Vagina (tissue), 2 donors: ENCODE results near the gene ABTB2.

ENCODE experiments used
- POLR2AphosphoS5 ChIP-seq, 2 donors: sonication (generic); formaldehyde crosslinking; IDR thresholded peaks; one replicate each; pipeline ENCODE4 v1.9.0; 2017; ENCODE audit warnings: antibody characterized with exemption in 2 of 2, mild to moderate bottlenecking in 2 of 2, low read depth in 1 of 2; ENCODE audit not compliant: insufficient read depth in 1 of 2
- TF ChIP-seq, protein P1 (sequence below), 3 experiments: fragments of 450-650 bp in 2 of 3; fragments of 200-600 bp in 1 of 3; sonication (generic) in 1 of 3; IDR thresholded peaks; one replicate each; pipeline ENCODE4 v1.5.1; 2017 to 2019; ENCODE audit warnings: antibody characterized with exemption in 3 of 3, mild to moderate bottlenecking in 2 of 3, moderate library complexity in 2 of 3

DNA sequence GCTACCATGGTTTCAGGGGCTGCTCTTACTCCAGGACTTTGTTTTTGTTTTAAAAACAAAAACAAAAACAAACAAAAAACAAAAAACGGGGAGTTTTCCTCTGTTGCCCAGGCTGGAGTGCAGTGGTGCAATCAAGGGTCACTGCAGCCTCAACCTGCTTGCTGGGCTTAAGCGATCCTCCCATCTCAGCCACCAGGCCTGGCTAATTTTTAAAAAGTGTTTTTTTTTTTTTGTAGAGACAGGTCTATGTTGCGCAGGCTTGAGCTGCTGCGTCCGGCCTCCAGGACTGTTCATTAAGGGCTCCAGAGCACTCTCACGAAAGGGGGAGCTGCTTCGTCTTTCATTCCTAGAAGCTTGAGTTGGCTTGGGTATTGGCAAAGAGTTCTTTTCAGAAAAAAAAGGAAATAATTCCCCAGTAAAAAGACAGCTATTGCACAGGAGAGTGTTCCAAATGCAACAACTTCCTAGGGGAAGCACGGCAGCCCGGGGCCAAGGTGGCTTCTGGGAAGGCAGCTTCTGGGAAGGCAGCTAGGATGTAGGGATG lies 173.9 kb downstream of the ABTB2 start:
- TF ChIP-seq, protein P1, sequence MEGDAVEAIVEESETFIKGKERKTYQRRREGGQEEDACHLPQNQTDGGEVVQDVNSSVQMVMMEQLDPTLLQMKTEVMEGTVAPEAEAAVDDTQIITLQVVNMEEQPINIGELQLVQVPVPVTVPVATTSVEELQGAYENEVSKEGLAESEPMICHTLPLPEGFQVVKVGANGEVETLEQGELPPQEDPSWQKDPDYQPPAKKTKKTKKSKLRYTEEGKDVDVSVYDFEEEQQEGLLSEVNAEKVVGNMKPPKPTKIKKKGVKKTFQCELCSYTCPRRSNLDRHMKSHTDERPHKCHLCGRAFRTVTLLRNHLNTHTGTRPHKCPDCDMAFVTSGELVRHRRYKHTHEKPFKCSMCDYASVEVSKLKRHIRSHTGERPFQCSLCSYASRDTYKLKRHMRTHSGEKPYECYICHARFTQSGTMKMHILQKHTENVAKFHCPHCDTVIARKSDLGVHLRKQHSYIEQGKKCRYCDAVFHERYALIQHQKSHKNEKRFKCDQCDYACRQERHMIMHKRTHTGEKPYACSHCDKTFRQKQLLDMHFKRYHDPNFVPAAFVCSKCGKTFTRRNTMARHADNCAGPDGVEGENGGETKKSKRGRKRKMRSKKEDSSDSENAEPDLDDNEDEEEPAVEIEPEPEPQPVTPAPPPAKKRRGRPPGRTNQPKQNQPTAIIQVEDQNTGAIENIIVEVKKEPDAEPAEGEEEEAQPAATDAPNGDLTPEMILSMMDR (IDR thresholded peaks at IDR 0.05), result no peak
- no peak for TF ChIP-seq POLR2AphosphoS5 (IDR thresholded peaks at IDR 0.05; ENCODE audit: insufficient read depth in 1 of 2, low read depth in 1 of 2)
